Trophoblast cell (in vitro differentiated cells and primary cell): ENCODE results near the gene UBE2E2.

Source experiments
- DNase-seq, 2 donors: peaks; one replicate each; pipeline ENCODE4 v3.0.0-alpha.2; 2016
- H2AFZ ChIP-seq: 2 replicates; pipeline ENCODE4 v1.6.1; 2013; ENCODE audit warnings: low read length, moderate library complexity, mild to moderate bottlenecking; ENCODE audit not compliant: insufficient read depth, poor library complexity
- H2AK5ac ChIP-seq: 2 replicates; pipeline ENCODE4 v1.6.1; 2013; ENCODE audit warnings: mild to moderate bottlenecking, low read length
- H2BK120ac ChIP-seq: 2 replicates; pipeline ENCODE4 v1.6.1; 2013; ENCODE audit warnings: low read length, mild to moderate bottlenecking, moderate library complexity; ENCODE audit not compliant: insufficient read depth, poor library complexity
- H2BK12ac ChIP-seq: 2 replicates; pipeline ENCODE4 v1.6.1; 2013; ENCODE audit warnings: mild to moderate bottlenecking, low read length, moderate library complexity
- H2BK5ac ChIP-seq: 2 replicates; pipeline ENCODE4 v1.6.1; 2013; ENCODE audit warnings: low read length, low read depth, moderate library complexity, mild to moderate bottlenecking; ENCODE audit not compliant: poor library complexity
- H3K14ac ChIP-seq: 2 replicates; pipeline ENCODE4 v1.6.1; 2013; ENCODE audit warnings: mild to moderate bottlenecking, low read length
- H3K18ac ChIP-seq: 2 replicates; pipeline ENCODE4 v1.6.1; 2013; ENCODE audit warnings: mild to moderate bottlenecking, low read length
- H3K23ac ChIP-seq: 2 replicates; pipeline ENCODE4 v1.6.1; 2013; ENCODE audit warnings: low read length
- H3K27ac ChIP-seq: 2 replicates; pipeline ENCODE4 v1.5.1; 2013; ENCODE audit warnings: low read depth, mild to moderate bottlenecking, inconsistent platforms, low read length, moderate library complexity
- H3K27me3 ChIP-seq: 2 replicates; pipeline ENCODE4 v1.6.1; 2013; ENCODE audit warnings: inconsistent platforms, mild to moderate bottlenecking, low read length, moderate library complexity; ENCODE audit not compliant: insufficient read depth
- H3K36me3 ChIP-seq, 2 experiments: 1 replicate in 1 of 2; 2 replicates in 1 of 2; pipeline ENCODE4 v1.6.1; 2013; ENCODE audit warnings: low read length in 2 of 2, mild to moderate bottlenecking in 2 of 2, moderate library complexity in 1 of 2; ENCODE audit not compliant: insufficient read depth in 2 of 2, control insufficient read depth in 1 of 2
- H3K4ac ChIP-seq: 2 replicates; pipeline ENCODE4 v1.6.1; 2013; ENCODE audit warnings: low read depth, mild to moderate bottlenecking, low read length, moderate library complexity
- H3K4me1 ChIP-seq, 2 experiments: 1 replicate in 1 of 2; 2 replicates in 1 of 2; pipeline ENCODE4 v1.6.1; 2013; ENCODE audit warnings: low read length in 2 of 2, mild to moderate bottlenecking in 2 of 2, moderate library complexity in 1 of 2; ENCODE audit not compliant: insufficient read depth in 2 of 2, control insufficient read depth in 1 of 2
- H3K4me2 ChIP-seq: 2 replicates; pipeline ENCODE4 v1.6.1; 2013; ENCODE audit warnings: inconsistent platforms, mild to moderate bottlenecking, low read length, moderate library complexity
- H3K4me3 ChIP-seq: 2 replicates; pipeline ENCODE4 v1.5.1; 2013; ENCODE audit warnings: mild to moderate bottlenecking, low read depth, low read length, inconsistent platforms
- H3K79me1 ChIP-seq: one replicate; pipeline ENCODE4 v1.6.1; 2013; ENCODE audit warnings: low read length
- H3K79me2 ChIP-seq: 2 replicates; pipeline ENCODE4 v1.6.1; 2013; ENCODE audit warnings: low read length, mild to moderate bottlenecking; ENCODE audit not compliant: control insufficient read depth, insufficient read depth, poor library complexity
- H3K9ac ChIP-seq: 2 replicates; pipeline ENCODE4 v1.6.1; 2013; ENCODE audit warnings: mild to moderate bottlenecking, low read length
- H3K9me3 ChIP-seq: 2 replicates; pipeline ENCODE4 v1.6.1; 2013; ENCODE audit warnings: low read depth, mild to moderate bottlenecking, control low read depth, inconsistent platforms, low read length; ENCODE audit not compliant: insufficient read depth
- H4K12ac ChIP-seq: 2 replicates; pipeline ENCODE4 v1.6.1; 2013; ENCODE audit warnings: low read depth, mild to moderate bottlenecking, low read length, moderate library complexity
- H4K8ac ChIP-seq: 2 replicates; pipeline ENCODE4 v1.6.1; 2013; ENCODE audit warnings: low read depth, mild to moderate bottlenecking, low read length, moderate library complexity
- H4K91ac ChIP-seq: one replicate; pipeline ENCODE4 v1.6.1; 2013; ENCODE audit warnings: low read depth, mild to moderate bottlenecking, low read length, moderate library complexity
- WGBS: extraction: QIAGEN DNeasy Blood & Tissue Kit; methylation state at CpG from one replicate; pipeline ENCODE4 v1.1.7; 2013; ENCODE audit warnings: missing lambda C conversion rate; ENCODE audit not compliant: insufficient read length, insufficient coverage; ENCODE audit errors: extremely low coverage; 5-methylcytosine and 5-hydroxymethylcytosine counted together

UBE2E2 gene

DNA sequence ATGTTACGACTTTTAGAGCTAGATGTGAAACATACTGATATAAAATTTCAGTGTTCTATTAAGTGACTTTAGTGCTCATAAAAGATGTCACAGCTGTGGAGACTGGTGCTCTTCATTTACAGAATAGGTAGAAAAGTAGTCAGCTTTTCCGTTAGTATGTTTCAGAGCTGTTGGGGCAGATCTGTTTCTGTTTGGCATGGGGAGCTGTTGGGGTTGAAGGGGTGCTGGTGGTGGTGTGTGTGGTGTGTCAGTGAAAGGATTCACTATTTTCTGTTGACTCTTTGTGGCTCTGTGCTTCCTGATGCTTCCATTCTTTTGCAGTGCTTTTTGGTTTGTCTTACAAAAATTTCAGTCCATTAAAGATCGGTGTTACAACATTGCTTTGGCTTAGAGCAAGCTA is 3.2 kb downstream of the UBE2E2 start:
- H2BK120ac ChIP-seq = no peak overlapping the region
- H2AK5ac ChIP-seq = no peak overlapping the region
- H3K4me2 ChIP-seq = no peak overlapping the region
- no CpG with 5 or more reads among the region's 3 CpGs for WGBS
- peaks cover 10% of the 10 kb centered on the region for H3K79me2 ChIP-seq
- H3K4me3 ChIP-seq = no peak overlapping the region
- H3K79me1 ChIP-seq = peaks cover 13% of the 10 kb centered on the region
- no peaks in the 10 kb centered on the region for H3K9me3 ChIP-seq
- no peak overlapping the region for H3K23ac ChIP-seq
- H4K8ac ChIP-seq = no peak overlapping the region
- no peak overlapping the region for H4K91ac ChIP-seq
- H3K36me3 ChIP-seq = no peaks in the 10 kb centered on the region
- H3K14ac ChIP-seq = no peak overlapping the region
- H2AFZ ChIP-seq = no peak overlapping the region
- no peaks in the 10 kb centered on the region for H3K27me3 ChIP-seq
- no peak overlapping the region for H3K9ac ChIP-seq
- no peak for DNase-seq
- no peak overlapping the region for H4K12ac ChIP-seq
- H2BK12ac ChIP-seq = no peak overlapping the region
- no peaks in the 10 kb centered on the region for H3K4me1 ChIP-seq
- no peak overlapping the region for H3K4ac ChIP-seq
- no peak overlapping the region for H3K27ac ChIP-seq
- H3K18ac ChIP-seq = no peak overlapping the region
- no peak overlapping the region for H2BK5ac ChIP-seq

DNA sequence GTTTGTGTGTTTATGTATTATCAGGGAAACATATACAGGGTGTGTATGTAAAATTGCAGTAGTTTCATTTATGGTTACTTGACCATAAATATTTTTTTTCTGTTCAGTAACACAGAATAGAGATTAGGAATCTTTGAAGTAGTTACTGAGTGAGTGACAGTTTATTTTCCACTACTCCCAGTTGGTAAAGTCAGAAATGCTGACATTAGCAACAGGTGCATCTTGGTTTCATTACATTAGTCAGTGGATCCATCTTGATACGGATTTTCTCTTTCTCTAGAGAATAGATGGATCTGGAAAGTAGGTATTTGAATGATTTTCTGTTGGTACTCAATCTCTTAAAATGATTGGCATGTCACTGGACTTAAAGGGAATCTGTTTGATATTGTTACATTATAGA is 6.0 kb downstream of the UBE2E2 start:
- H3K4me2 ChIP-seq = no peak overlapping the region
- no peaks in the 10 kb centered on the region for H3K27me3 ChIP-seq
- no peak overlapping the region for H4K8ac ChIP-seq
- H3K18ac ChIP-seq = no peak overlapping the region
- no peak overlapping the region for H2BK5ac ChIP-seq
- H3K79me1 ChIP-seq = no peaks in the 10 kb centered on the region
- no peak overlapping the region for H3K14ac ChIP-seq
- H3K4me3 ChIP-seq = no peak overlapping the region
- no peak overlapping the region for H3K27ac ChIP-seq
- no peak overlapping the region for H4K12ac ChIP-seq
- H3K23ac ChIP-seq = no peak overlapping the region
- H3K79me2 ChIP-seq = no peaks in the 10 kb centered on the region
- H2BK120ac ChIP-seq = no peak overlapping the region
- no CpG with 5 or more reads among the region's 1 CpG for WGBS
- no peaks in the 10 kb centered on the region for H3K4me1 ChIP-seq
- no peak overlapping the region for H2BK12ac ChIP-seq
- H3K36me3 ChIP-seq = no peaks in the 10 kb centered on the region
- H3K9ac ChIP-seq = no peak overlapping the region
- no peak overlapping the region for H4K91ac ChIP-seq
- H2AK5ac ChIP-seq = no peak overlapping the region
- H3K9me3 ChIP-seq = no peaks in the 10 kb centered on the region
- no peak overlapping the region for H2AFZ ChIP-seq
- DNase-seq = no peak
- no peak overlapping the region for H3K4ac ChIP-seq

DNA sequence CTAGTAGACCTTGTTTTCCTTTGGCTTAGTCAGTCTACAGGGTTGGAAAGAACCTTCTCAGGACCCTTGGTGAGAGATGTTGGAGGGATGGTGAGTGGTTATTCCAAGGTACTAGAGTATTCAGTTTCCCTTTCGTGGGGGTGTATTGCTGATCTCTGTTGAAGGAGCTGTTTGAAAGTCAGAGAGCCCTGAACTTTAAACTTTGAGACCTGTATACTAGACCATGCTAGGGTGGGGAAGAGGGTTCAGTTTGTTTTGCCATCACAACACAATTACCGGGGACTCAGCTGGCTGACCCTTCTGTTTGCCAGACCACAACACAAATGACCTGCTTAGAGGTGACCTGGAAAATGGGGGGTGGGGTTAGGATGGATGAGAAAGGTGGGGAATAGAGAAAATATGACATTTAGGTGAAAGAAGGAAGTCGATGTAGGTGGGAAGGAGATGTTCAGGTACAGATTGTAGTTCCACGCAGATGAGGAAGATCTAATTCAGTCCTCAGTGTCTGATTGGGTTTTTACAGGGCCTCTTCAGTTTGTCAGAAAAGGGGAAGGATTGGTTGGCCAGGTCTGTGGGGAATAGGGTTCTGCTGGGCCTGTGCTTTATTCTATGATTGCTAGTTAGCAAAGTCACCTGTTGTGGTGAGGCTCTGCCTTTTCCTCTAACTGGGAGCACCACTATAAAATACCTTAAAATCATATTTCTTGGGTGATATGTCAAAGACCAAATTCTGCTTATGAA is 6.8 kb downstream of the UBE2E2 start:
- H2AFZ ChIP-seq = no peak overlapping the region
- no peak overlapping the region for H2BK12ac ChIP-seq
- no peak overlapping the region for H3K4me2 ChIP-seq
- no peak for DNase-seq
- H4K12ac ChIP-seq = no peak overlapping the region
- no peaks in the 10 kb centered on the region for H3K4me1 ChIP-seq
- no peak overlapping the region for H3K23ac ChIP-seq
- H4K8ac ChIP-seq = no peak overlapping the region
- no peak overlapping the region for H2BK5ac ChIP-seq
- H3K79me1 ChIP-seq = no peaks in the 10 kb centered on the region
- no peaks in the 10 kb centered on the region for H3K36me3 ChIP-seq
- no peak overlapping the region for H3K4ac ChIP-seq
- H2BK120ac ChIP-seq = no peak overlapping the region
- H3K9me3 ChIP-seq = no peaks in the 10 kb centered on the region
- H3K4me3 ChIP-seq = no peak overlapping the region
- H3K14ac ChIP-seq = no peak overlapping the region
- 100% methylated on average over 1 of the region's 4 CpGs for WGBS
- no peak overlapping the region for H3K18ac ChIP-seq
- H4K91ac ChIP-seq = no peak overlapping the region
- H2AK5ac ChIP-seq = no peak overlapping the region
- no peaks in the 10 kb centered on the region for H3K27me3 ChIP-seq
- no peak overlapping the region for H3K9ac ChIP-seq
- H3K27ac ChIP-seq = no peak overlapping the region
- no peaks in the 10 kb centered on the region for H3K79me2 ChIP-seq

DNA sequence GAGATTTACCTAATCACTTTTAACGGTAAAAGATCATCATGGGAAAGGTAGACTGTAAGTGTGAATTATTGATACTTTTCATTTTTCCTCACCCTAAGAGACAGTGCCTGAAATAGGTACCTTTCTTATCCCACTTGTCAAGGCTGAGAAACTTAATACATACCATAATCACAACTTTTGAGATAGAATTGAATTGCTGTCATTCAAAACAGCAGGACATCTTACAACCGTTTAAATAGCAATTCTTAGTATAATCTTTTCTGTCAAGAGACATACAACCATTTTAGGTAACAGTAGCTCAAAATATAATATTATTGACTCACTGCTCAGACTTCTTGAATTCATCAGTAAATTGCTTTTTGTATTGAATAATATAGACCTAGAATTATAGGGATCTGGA is 10.7 kb downstream of the UBE2E2 start:
- no CpG with 5 or more reads among the region's 2 CpGs for WGBS
- H3K4me2 ChIP-seq = no peak overlapping the region
- H3K4me3 ChIP-seq = no peak overlapping the region
- no peaks in the 10 kb centered on the region for H3K36me3 ChIP-seq
- H4K8ac ChIP-seq = no peak overlapping the region
- H3K79me1 ChIP-seq = no peaks in the 10 kb centered on the region
- no peak for DNase-seq
- H3K18ac ChIP-seq = no peak overlapping the region
- H2AK5ac ChIP-seq = no peak overlapping the region
- no peak overlapping the region for H2BK5ac ChIP-seq
- no peak overlapping the region for H3K27ac ChIP-seq
- no peak overlapping the region for H4K12ac ChIP-seq
- no peak overlapping the region for H3K23ac ChIP-seq
- no peak overlapping the region for H4K91ac ChIP-seq
- no peak overlapping the region for H3K4ac ChIP-seq
- H3K9ac ChIP-seq = no peak overlapping the region
- H3K27me3 ChIP-seq = no peaks in the 10 kb centered on the region
- no peaks in the 10 kb centered on the region for H3K4me1 ChIP-seq
- H3K79me2 ChIP-seq = no peaks in the 10 kb centered on the region
- H2BK12ac ChIP-seq = no peak overlapping the region
- no peak overlapping the region for H2AFZ ChIP-seq
- H2BK120ac ChIP-seq = no peak overlapping the region
- H3K9me3 ChIP-seq = no peaks in the 10 kb centered on the region
- H3K14ac ChIP-seq = no peak overlapping the region
